Karpas-422 (cell line): ENCODE measurements around the gene LANCL3. TPM values are rescaled to one million over a fixed set of nuclear protein-coding genes. Genes with fewer than 3 reads are reported as not detected.

Source experiments
- DNase-seq: peaks from one replicate; pipeline ENCODE4 v3.0.0-alpha.2; 2015
- H2AFZ ChIP-seq: fragments of 200-600 bp; sonication (generic); 2 replicates; pipeline ENCODE4 v1.6.1; 2014; ENCODE audit warnings: antibody characterized with exemption, low read length, mixed read lengths
- H3K27ac ChIP-seq: fragments of 200-600 bp; sonication (generic); 2 replicates; pipeline ENCODE4 v1.5.1; 2014; ENCODE audit warnings: mild to moderate bottlenecking, low read length, moderate library complexity
- H3K27me3 ChIP-seq: fragments of 200-600 bp; sonication (generic); 2 replicates; pipeline ENCODE4 v1.6.1; 2014; ENCODE audit warnings: low read length, mixed read lengths
- H3K36me3 ChIP-seq: fragments of 200-600 bp; sonication (generic); 2 replicates; pipeline ENCODE4 v1.6.1; 2014; ENCODE audit warnings: low read length, mixed read lengths; ENCODE audit not compliant: insufficient read depth
- H3K4me1 ChIP-seq: fragments of 200-600 bp; sonication (generic); 2 replicates; pipeline ENCODE4 v1.6.1; 2014; ENCODE audit warnings: mild to moderate bottlenecking, low read length, mixed read lengths
- H3K4me2 ChIP-seq: fragments of 200-600 bp; sonication (generic); 2 replicates; pipeline ENCODE4 v1.6.1; 2014; ENCODE audit warnings: low read length, low read depth, mild to moderate bottlenecking; ENCODE audit not compliant: poor library complexity, severe bottlenecking
- H3K4me3 ChIP-seq: fragments of 200-600 bp; sonication (generic); 2 replicates; pipeline ENCODE4 v1.5.1; 2014; ENCODE audit warnings: mild to moderate bottlenecking, antibody characterized with exemption, low read length, mixed read lengths
- H3K79me2 ChIP-seq: fragments of 200-600 bp; sonication (generic); 2 replicates; pipeline ENCODE4 v1.6.1; 2014; ENCODE audit warnings: mild to moderate bottlenecking, low read length, mixed read lengths
- H3K9ac ChIP-seq: fragments of 200-600 bp; sonication (generic); 2 replicates; pipeline ENCODE4 v1.6.0; 2014; ENCODE audit warnings: low read length
- H3K9me2 ChIP-seq: fragments of 200-600 bp; sonication (generic), shearing (Covaris generic); replicated peaks from 2 replicates; pipeline ENCODE4 v1.6.0; 2014; ENCODE audit warnings: mild to moderate bottlenecking, low read length, moderate library complexity; ENCODE audit not compliant: insufficient read depth
- H3K9me3 ChIP-seq: fragments of 300-700, 200-600 bp; sonication (generic); 2 replicates; pipeline ENCODE4 v1.6.1; 2014; ENCODE audit warnings: low read length, mixed read lengths
- H4K20me1 ChIP-seq: fragments of 200-600 bp; sonication (generic); 2 replicates; pipeline ENCODE4 v1.6.1; 2014; ENCODE audit warnings: mild to moderate bottlenecking, antibody characterized with exemption, low read length, low read depth; ENCODE audit not compliant: insufficient read depth
- total RNA-seq: library from RNA; depleted of rRNA; stranded (reverse); fragments of >200 nt; shearing (Covaris generic); gene quantifications from 2 replicates; pipeline ENCODE4 v1.2.3, GENCODE V29; 2014; ENCODE audit warnings: low replicate concordance

The LANCL3 gene
- total RNA-seq, 1 experiment from 2014 or later, result not detected

DNA sequence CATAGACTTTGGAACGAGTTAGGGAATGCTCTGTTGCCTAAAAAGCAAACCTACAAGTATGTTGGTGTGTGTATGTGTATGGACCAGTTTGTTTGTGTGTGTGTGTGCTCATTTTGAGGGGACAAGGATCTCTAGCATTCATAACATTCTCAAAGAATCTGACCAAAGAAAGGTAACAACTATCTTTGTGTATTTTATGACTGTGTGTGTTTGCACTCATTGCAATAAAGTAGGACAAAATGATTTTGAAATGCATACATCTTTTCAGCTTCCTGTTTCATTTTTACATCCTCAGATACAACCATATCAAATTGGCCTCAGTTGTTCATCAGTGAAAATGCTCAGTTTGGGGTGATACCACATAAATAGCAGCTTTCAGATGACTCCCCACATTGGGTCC is 105.8 kb downstream of the LANCL3 start:
- no peak overlapping the region for H2AFZ ChIP-seq
- no peaks in the 10 kb centered on the region for H3K9me3 ChIP-seq
- H3K4me3 ChIP-seq, result no peak overlapping the region
- DNase-seq, result no peak
- no peak overlapping the region for H3K27ac ChIP-seq
- H3K4me2 ChIP-seq, result no peak overlapping the region
- no peaks in the 10 kb centered on the region for H3K36me3 ChIP-seq
- H4K20me1 ChIP-seq, result no peaks in the 10 kb centered on the region
- H3K79me2 ChIP-seq, result no peaks in the 10 kb centered on the region
- H3K9ac ChIP-seq, result no peak overlapping the region
- no peaks in the 10 kb centered on the region for H3K9me2 ChIP-seq
- H3K4me1 ChIP-seq, result no peaks in the 10 kb centered on the region
- no peaks in the 10 kb centered on the region for H3K27me3 ChIP-seq

DNA sequence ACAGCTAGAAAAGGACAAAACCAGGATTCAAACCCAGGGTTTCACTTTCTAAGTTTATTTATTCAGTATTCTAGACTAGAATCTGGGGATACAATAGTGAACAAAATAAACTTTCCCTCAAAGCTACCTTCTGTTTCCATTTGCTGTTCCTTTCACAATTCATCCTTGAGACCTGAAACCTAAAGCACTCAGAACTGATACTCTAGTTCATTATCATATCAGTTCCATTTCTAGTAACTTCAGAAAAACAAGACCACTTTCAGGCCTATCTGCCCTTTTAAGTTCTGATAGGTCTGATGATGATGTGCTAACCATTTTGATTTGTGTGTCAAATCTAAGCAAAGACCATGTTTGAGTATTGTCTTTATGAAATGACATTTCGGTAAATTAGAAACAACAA is 106.3 kb downstream of the LANCL3 start:
- H3K36me3 ChIP-seq, result no peaks in the 10 kb centered on the region
- no peak overlapping the region for H3K9ac ChIP-seq
- H4K20me1 ChIP-seq, result no peaks in the 10 kb centered on the region
- H3K4me1 ChIP-seq, result no peaks in the 10 kb centered on the region
- H3K79me2 ChIP-seq, result no peaks in the 10 kb centered on the region
- no peak overlapping the region for H3K27ac ChIP-seq
- H3K9me3 ChIP-seq, result no peaks in the 10 kb centered on the region
- no peak overlapping the region for H3K4me2 ChIP-seq
- no peak overlapping the region for H2AFZ ChIP-seq
- no peaks in the 10 kb centered on the region for H3K9me2 ChIP-seq
- no peaks in the 10 kb centered on the region for H3K27me3 ChIP-seq
- no peak overlapping the region for H3K4me3 ChIP-seq
- no peak for DNase-seq

DNA sequence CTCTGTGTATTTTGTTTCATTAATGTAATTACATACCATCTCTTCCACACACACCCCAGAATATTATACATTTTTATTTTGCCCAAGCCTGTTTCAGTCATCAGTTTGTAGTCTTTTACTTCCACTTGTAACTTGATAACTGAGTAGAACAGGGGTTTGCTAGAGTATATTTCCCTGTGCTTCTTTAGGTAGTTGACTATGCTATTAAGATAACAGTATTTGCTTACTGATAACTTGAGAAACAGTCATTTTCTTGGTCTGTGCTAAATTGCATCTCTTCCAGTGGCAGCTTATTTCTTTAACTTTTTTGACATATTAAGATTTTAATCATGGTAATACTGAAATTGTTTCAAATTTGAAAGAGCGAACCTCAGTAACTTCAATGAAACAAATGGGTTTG is 107.1 kb downstream of the LANCL3 start:
- H3K9ac ChIP-seq, result no peak overlapping the region
- H3K36me3 ChIP-seq, result no peaks in the 10 kb centered on the region
- H3K4me2 ChIP-seq, result no peak overlapping the region
- H3K9me3 ChIP-seq, result no peaks in the 10 kb centered on the region
- H4K20me1 ChIP-seq, result no peaks in the 10 kb centered on the region
- no peak for DNase-seq
- H3K27me3 ChIP-seq, result no peaks in the 10 kb centered on the region
- no peak overlapping the region for H2AFZ ChIP-seq
- no peaks in the 10 kb centered on the region for H3K4me1 ChIP-seq
- no peaks in the 10 kb centered on the region for H3K9me2 ChIP-seq
- no peak overlapping the region for H3K4me3 ChIP-seq
- H3K27ac ChIP-seq, result no peak overlapping the region
- H3K79me2 ChIP-seq, result no peaks in the 10 kb centered on the region

DNA sequence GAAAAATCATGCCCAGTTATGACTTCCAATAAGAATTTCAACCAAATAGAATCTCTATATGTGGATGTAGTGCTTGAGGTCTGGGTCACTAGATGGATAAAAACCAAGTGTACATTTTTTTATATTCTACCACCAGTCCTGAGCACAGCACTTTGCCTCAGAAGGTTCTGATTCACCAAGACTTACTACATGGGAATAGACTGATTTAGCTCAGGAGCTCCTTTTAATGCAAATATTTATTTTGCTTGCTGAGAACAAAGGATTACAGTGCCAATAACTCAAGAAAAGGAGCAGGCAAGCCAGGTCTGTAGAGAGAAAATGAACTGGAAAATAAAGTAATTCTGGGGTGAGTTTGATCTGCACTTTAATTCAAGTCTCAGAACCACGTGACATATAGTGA is 107.8 kb downstream of the LANCL3 start:
- no peaks in the 10 kb centered on the region for H3K27me3 ChIP-seq
- DNase-seq, result no peak
- H3K9me2 ChIP-seq, result no peaks in the 10 kb centered on the region

DNA sequence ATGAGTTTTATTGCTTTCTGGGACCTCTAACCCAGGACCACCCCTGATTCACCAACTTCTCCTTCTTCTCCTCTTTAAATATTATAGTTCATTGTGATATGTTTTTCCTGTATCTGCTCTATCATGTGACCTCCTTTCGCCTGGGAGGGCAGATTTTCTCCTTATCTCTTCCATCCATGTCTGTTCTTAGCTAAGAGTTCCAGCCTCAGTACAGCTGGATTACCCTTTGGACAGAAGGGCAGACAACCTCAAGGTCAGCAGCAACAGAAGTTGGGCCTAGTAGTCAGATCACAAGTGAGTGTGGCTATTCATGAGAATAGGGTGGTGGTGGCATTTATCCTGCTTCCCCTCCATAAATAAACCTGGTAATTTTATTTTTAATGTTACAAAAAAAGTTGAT is 108.4 kb downstream of the LANCL3 start:
- no peaks in the 10 kb centered on the region for H3K79me2 ChIP-seq
- no peaks in the 10 kb centered on the region for H4K20me1 ChIP-seq
- H3K27me3 ChIP-seq, result no peaks in the 10 kb centered on the region
- no peak overlapping the region for H3K27ac ChIP-seq
- no peaks in the 10 kb centered on the region for H3K9me3 ChIP-seq
- H3K9ac ChIP-seq, result no peak overlapping the region
- H3K4me2 ChIP-seq, result no peak overlapping the region
- no peaks in the 10 kb centered on the region for H3K4me1 ChIP-seq
- H3K36me3 ChIP-seq, result no peaks in the 10 kb centered on the region
- no peak overlapping the region for H2AFZ ChIP-seq
- H3K4me3 ChIP-seq, result no peak overlapping the region
- no peak for DNase-seq
- H3K9me2 ChIP-seq, result no peaks in the 10 kb centered on the region

More for the DNA sequence above, 107.8 kb downstream of the LANCL3 start:
- no peak overlapping the region for H3K9ac ChIP-seq
- no peak overlapping the region for H3K4me2 ChIP-seq
- no peaks in the 10 kb centered on the region for H4K20me1 ChIP-seq
- no peaks in the 10 kb centered on the region for H3K4me1 ChIP-seq
- no peak overlapping the region for H3K4me3 ChIP-seq
- H3K27ac ChIP-seq, result no peak overlapping the region
- H3K9me3 ChIP-seq, result no peaks in the 10 kb centered on the region
- H3K36me3 ChIP-seq, result no peaks in the 10 kb centered on the region
- H3K79me2 ChIP-seq, result no peaks in the 10 kb centered on the region
- no peak overlapping the region for H2AFZ ChIP-seq

DNA sequence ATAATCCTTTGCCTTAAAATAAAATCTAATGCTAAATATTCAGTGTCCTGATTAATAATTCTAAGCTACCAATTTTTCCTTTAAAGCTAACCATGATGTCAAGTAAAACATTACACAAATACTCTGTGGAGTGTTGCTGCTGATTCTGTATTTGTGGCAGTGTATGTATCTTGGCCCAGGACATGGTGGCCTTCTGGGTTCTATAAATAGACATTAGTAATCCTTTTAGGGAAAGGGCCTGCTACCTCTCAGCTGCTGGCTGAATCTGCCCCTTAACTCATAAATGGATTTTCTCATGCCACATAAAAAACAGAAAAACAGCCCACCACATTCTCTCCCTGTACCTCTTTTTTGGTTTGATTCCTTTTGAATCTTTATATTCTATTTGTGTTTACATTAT is 113.0 kb downstream of the LANCL3 start:
- no peak for DNase-seq
- H3K9me3 ChIP-seq, result no peaks in the 10 kb centered on the region
- H4K20me1 ChIP-seq, result no peaks in the 10 kb centered on the region
- no peak overlapping the region for H3K4me2 ChIP-seq
- no peaks in the 10 kb centered on the region for H3K4me1 ChIP-seq
- H3K9ac ChIP-seq, result no peak overlapping the region
- H3K27ac ChIP-seq, result no peak overlapping the region
- H3K36me3 ChIP-seq, result no peaks in the 10 kb centered on the region
- H2AFZ ChIP-seq, result no peak overlapping the region
- no peak overlapping the region for H3K4me3 ChIP-seq
- no peaks in the 10 kb centered on the region for H3K79me2 ChIP-seq
- no peaks in the 10 kb centered on the region for H3K27me3 ChIP-seq
- H3K9me2 ChIP-seq, result no peaks in the 10 kb centered on the region

DNA sequence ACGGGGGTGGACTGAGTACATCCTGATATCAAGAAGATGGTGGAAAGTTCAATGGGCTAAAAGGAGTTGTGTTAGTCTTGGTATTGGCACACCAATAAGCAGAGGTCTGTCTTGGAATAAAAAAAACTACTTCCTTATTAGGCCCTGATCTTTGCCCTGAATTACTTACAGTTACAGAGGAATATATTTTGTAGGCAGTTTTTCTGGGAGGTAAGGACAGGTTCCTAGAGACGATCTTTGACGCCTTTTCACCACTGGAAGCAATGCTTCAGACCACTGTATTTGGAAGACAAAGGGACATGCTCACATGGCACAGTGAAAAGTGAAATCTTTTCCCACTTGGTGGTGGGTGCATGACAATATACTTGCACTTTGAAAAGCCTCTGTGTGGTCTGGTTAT is 113.5 kb downstream of the LANCL3 start:
- Histone ChIP-seq H3K9me2 (no peaks in the 10 kb centered on the region), H3K79me2 (no peaks in the 10 kb centered on the region), H4K20me1 (no peaks in the 10 kb centered on the region), H3K9me3 (no peaks in the 10 kb centered on the region), H3K4me3 (no peak overlapping the region), H3K9ac (no peak overlapping the region), H3K27me3 (no peaks in the 10 kb centered on the region), H3K4me1 (no peaks in the 10 kb centered on the region), H3K36me3 (no peaks in the 10 kb centered on the region), H2AFZ (no peak overlapping the region), H3K4me2 (peak overlapping the region; percentile 44), H3K27ac (no peak overlapping the region)
- no peak for DNase-seq

DNA sequence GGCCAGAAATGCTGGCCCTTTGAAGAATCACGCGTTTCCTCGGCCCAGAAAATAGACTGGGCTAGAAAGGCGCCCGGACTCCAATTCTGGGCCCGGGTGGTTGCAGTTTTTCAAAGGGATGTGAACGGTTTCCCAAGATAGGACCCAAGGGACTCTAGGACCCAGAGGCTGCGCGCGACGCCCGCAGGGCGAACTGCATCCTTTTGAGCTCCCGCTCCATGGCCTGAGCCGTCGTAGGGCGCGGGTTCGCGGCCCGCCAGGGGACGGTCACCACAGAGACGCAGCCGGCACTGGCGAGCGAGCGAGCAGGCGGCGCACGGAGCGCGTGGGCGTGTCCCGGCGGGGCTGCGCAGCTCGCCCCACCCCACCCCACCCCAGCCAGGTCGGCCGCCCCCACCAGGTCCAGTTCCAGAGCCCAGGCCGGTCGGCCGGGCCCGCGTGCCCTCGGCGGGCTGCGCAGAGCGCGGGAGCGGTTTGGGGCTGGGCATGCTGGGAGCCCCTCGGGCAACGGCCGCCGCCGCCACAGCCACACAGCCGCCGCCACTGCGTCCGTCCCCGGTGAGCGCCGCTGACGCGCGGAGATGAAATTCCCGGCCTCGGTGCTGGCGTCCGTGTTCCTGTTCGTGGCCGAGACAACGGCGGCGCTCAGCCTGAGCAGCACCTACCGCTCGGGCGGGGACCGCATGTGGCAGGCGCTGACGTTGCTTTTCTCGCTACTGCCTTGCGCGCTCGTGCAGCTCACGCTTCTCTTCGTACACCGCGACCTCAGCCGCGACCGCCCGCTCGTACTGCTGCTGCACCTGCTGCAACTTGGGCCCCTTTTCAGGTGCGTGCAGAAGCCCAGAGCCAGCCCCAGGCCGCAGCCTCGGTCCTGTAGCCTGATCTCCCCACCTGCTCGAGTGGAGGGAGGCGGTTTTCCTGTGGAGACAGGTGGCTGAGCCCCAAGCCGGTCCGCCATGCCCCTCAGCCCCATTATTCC is 114.2 kb downstream of the LANCL3 start, which contains the start of gene XK:
XK (plus strand) TSS at position 411 of the 979 bp plus-strand sequence; CDS start at position 582, 171 bp downstream.
- peak within 1 kb of the TSS; percentile 44 for H3K4me2 ChIP-seq
- no peak within 1 kb of the TSS for H2AFZ ChIP-seq
- no peak for DNase-seq
- H4K20me1 ChIP-seq, result no peaks in the 10 kb centered on the region
- H3K9ac ChIP-seq, result no peak within 1 kb of the TSS
- H3K27me3 ChIP-seq, result no peaks in the 10 kb centered on the region
- peak within 1 kb of the TSS; percentile 45; the same call in 1 of the 2 replicates for H3K4me3 ChIP-seq
- H3K4me1 ChIP-seq, result no peaks in the 10 kb centered on the region
- no peaks in the 10 kb centered on the region for H3K79me2 ChIP-seq
- H3K36me3 ChIP-seq, result no peaks in the 10 kb centered on the region
- H3K27ac ChIP-seq, result no peak within 1 kb of the TSS
- H3K9me3 ChIP-seq, result no peaks in the 10 kb centered on the region
- H3K9me2 ChIP-seq, result no peaks in the 10 kb centered on the region
